ENCODE results near the gene NBPF26. TPM values are rescaled to one million over a fixed set of nuclear protein-coding genes. Genes with fewer than 3 reads are reported as not detected.
"Not testable (repeated sequence)": the region's sequence is repeated elsewhere in the genome, so short reads cannot be mapped to it uniquely, and the experiment has no call there.

The NBPF26 gene
- total RNA-seq, 1 donor from 2014 or later, result 6.4 TPM

GRCh38 chr1:120805452-120805851, 81.7 kb downstream of the NBPF26 start:
- H3K9me3 ChIP-seq; H3K27ac ChIP-seq; H3K4me1 ChIP-seq; H3K27me3 ChIP-seq; H3K36me3 ChIP-seq; H3K4me3 ChIP-seq; intact Hi-C loops (cut with DNase I); DNase-seq (ENCODE audit: low spot score in 2 of 2): not testable (repeated sequence)
- TF ChIP-seq, protein P1, sequence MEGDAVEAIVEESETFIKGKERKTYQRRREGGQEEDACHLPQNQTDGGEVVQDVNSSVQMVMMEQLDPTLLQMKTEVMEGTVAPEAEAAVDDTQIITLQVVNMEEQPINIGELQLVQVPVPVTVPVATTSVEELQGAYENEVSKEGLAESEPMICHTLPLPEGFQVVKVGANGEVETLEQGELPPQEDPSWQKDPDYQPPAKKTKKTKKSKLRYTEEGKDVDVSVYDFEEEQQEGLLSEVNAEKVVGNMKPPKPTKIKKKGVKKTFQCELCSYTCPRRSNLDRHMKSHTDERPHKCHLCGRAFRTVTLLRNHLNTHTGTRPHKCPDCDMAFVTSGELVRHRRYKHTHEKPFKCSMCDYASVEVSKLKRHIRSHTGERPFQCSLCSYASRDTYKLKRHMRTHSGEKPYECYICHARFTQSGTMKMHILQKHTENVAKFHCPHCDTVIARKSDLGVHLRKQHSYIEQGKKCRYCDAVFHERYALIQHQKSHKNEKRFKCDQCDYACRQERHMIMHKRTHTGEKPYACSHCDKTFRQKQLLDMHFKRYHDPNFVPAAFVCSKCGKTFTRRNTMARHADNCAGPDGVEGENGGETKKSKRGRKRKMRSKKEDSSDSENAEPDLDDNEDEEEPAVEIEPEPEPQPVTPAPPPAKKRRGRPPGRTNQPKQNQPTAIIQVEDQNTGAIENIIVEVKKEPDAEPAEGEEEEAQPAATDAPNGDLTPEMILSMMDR (IDR thresholded peaks at IDR 0.05), result peak in 1 of 3 experiments; percentile 8

GRCh38 chr1:120811822-120812221, 88.1 kb downstream of the NBPF26 start:
- H3K4me3 ChIP-seq; H3K27ac ChIP-seq; H3K9me3 ChIP-seq; DNase-seq (ENCODE audit: low spot score in 2 of 2); intact Hi-C loops (cut with DNase I); H3K4me1 ChIP-seq; H3K27me3 ChIP-seq: not testable (repeated sequence)
- TF ChIP-seq, protein P1 (IDR thresholded peaks at IDR 0.05), result peak in 2 of 3 experiments; percentile 55 to 59
- peaks cover 0 to 11% of the 10 kb centered on the region in 2 donors for H3K36me3 ChIP-seq

DNA sequence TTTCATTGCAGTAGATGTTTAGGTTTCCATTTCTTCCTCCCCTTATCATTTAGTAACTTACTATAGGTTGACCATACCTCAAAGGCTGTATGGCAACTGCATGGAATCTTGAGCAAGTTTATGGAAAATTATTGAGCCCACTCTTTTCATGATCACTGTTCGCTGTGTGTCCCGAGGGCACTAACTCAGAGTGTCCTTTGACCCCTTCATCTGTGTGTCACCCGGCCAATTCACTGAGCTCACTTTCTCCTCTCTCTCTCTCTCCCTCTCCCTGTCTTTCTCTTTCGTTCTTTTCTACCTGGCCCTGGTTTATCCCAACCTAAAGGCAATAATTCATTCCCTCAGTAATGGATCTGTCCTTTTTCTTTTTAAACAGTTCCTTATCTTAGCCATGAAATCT, 101.3 kb downstream of the NBPF26 start:
- intact Hi-C loops (cut with DNase I); H3K36me3 ChIP-seq; H3K4me1 ChIP-seq; DNase-seq (ENCODE audit: low spot score in 2 of 2); H3K27me3 ChIP-seq; H3K27ac ChIP-seq; H3K9me3 ChIP-seq; H3K4me3 ChIP-seq: not testable (repeated sequence)

DNA sequence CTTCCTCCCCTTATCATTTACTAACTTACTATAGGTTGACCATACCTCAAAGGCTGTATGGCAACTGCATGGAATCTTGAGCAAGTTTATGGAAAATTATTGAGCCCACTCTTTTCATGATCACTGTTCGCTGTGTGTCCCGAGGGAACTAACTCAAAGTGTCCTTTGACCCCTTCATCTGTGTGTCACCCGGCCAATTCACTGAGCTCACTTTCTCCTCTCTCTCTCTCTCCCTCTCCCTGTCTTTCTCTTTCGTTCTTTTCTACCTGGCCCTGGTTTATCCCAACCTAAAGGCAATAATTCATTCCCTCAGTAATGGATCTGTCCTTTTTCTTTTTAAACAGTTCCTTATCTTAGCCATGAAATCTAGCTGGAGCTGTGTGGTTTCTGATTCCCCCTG, 102.9 kb downstream of the NBPF26 start:
- H3K27ac ChIP-seq; H3K36me3 ChIP-seq; H3K9me3 ChIP-seq; DNase-seq (ENCODE audit: low spot score in 2 of 2); H3K4me1 ChIP-seq; H3K4me3 ChIP-seq; H3K27me3 ChIP-seq; intact Hi-C loops (cut with DNase I): not testable (repeated sequence)

GRCh38 chr1:120844186-120844944, 120.6 kb downstream of the NBPF26 start:
- H3K4me1 ChIP-seq; intact Hi-C loops (cut with DNase I): not testable (repeated sequence)

DNA sequence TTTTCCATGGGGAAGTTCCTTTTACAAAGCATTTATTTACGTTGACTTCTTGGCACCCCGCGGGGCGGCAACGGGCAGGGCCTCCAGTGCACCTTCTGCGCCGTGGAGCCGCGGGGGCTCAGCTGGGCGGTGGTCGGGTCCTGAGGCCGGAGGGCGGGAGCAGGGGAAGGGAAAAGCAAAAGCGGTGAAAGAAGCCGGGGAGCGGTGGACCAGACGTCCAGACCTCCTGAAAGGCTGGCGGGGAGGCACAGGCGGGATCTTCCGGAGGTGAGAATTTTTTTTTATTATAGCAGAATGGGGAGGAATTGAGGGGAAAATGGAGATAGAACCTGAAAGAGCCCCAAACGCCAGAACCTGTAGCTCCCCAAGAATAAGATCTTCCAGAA, 121.2 kb downstream of the NBPF26 start:
- H3K27me3 ChIP-seq; H3K36me3 ChIP-seq; H3K9me3 ChIP-seq; H3K4me1 ChIP-seq; intact Hi-C loops (cut with DNase I); DNase-seq (ENCODE audit: low spot score in 2 of 2): not testable (repeated sequence)
- Histone ChIP-seq H3K4me3 (peak overlapping the region in 1 of 2 donors; percentile 69), H3K27ac (peak overlapping the region in 1 of 2 donors; percentile 89)

More at GRCh38 chr1:120844186-120844944, 120.6 kb downstream of the NBPF26 start:
- H3K36me3 ChIP-seq, H3K27me3 ChIP-seq, H3K9me3 ChIP-seq: not testable (repeated sequence)
- peak in 1 of 2 donors; percentile 46 for DNase-seq (ENCODE audit: low spot score in 2 of 2)
- TF ChIP-seq, protein P1 (IDR thresholded peaks at IDR 0.05), result peak in 1 of 3 experiments; percentile 56
- peak overlapping the region in 1 of 2 donors; percentile 69 for H3K4me3 ChIP-seq
- peak overlapping the region in 1 of 2 donors; percentile 89 for H3K27ac ChIP-seq

- intact Hi-C loops (cut with DNase I); H3K36me3 ChIP-seq; DNase-seq (ENCODE audit: low spot score in 2 of 2); H3K4me1 ChIP-seq; H3K27me3 ChIP-seq; H3K9me3 ChIP-seq: not testable (repeated sequence)
- Histone ChIP-seq H3K27ac (peak overlapping the region in 1 of 2 donors; percentile 74), H3K4me3 (peak overlapping the region in 1 of 2 donors; percentile 67)
These were observed 125.9 kb downstream of the NBPF26 start for GRCh38 chr1:120849400-120850286.

DNA sequence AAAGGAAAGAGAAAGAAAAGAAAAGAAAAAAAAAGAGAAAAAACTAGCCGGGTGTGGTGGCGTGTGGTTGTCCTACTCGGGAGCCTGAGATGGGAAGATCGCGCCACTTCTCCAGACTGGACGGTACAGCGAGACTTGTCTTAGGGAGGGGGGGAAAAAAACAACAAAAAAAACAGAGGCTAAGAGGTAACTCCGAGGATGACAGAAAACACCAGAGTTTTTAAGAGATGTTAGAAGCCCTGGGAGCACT, 126.5 kb downstream of the NBPF26 start:
- H3K36me3 ChIP-seq; intact Hi-C loops (cut with DNase I); H3K4me1 ChIP-seq; H3K9me3 ChIP-seq; H3K27me3 ChIP-seq; DNase-seq (ENCODE audit: low spot score in 2 of 2): not testable (repeated sequence)
- H3K4me3 ChIP-seq, result peak overlapping the region in 1 of 2 donors; percentile 67
- H3K27ac ChIP-seq, result peak overlapping the region in 1 of 2 donors; percentile 74

- H3K27me3 ChIP-seq; H3K4me1 ChIP-seq; H3K9me3 ChIP-seq; intact Hi-C loops (cut with DNase I); H3K36me3 ChIP-seq: not testable (repeated sequence)
- Histone ChIP-seq H3K4me3 (peak overlapping the region in 1 of 2 donors; percentile 67), H3K27ac (peak overlapping the region in 1 of 2 donors; percentile 74)
- peak in 1 of 2 donors; percentile 67 for DNase-seq (ENCODE audit: low spot score in 2 of 2)
These were observed 127.0 kb downstream of the NBPF26 start for GRCh38 chr1:120850537-120851421.

DNA sequence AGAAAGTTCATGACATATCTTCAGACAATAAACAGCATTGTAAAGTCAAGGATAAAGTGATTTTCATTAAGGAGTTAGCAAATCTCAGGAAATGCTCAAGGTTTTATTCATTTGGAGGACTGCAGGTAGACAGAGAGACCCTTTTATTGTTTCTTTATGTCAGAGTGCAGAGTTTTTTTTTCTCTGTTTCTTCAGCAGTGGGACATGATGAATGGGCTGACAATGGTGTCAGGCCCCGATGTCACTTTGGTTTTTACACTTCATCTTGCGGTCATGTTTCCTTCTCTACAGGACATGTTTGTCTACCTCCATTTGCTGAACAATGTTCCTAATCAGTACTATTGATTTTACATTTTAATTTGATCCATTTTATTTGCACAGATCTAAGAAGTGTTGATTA, 134.4 kb downstream of the NBPF26 start:
- DNase-seq (ENCODE audit: low spot score in 2 of 2); H3K27me3 ChIP-seq; H3K4me1 ChIP-seq; H3K27ac ChIP-seq; H3K4me3 ChIP-seq; H3K36me3 ChIP-seq; intact Hi-C loops (cut with DNase I); H3K9me3 ChIP-seq: not testable (repeated sequence)

Data from ascending aorta (tissue), 2 donors.